ENCODE data around the gene EXO5. TPM values are rescaled to one million over a fixed set of nuclear protein-coding genes. Genes with fewer than 3 reads are reported as not detected.
"Not testable (repeated sequence)": the region's sequence is repeated elsewhere in the genome, so short reads cannot be mapped to it uniquely, and the experiment has no call there.

EXO5 gene
- total RNA-seq, 1 donor from 2014 or later, result 5.7 TPM

DNA sequence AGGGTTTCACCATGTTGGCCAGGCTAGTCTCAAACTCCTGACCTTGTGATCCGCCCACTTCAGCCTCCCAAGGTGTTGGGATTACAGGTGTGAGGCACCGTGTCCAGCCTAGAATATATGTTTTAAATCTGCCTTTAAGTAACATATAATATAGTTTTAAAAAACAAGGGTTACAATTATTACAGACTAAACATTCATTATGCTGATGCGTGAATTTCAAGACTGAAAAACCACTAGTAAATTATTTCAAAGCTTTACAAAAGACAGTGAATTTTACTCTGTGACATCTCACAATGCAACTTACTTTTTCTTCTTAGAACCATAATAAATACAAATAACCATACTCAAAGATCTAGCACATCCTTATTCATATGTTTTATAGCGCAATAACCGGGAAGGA is 47.6 kb downstream of the EXO5 start:
- intact Hi-C loops (cut with DNase I), result no loop called here
- H3K36me3 ChIP-seq, result no peaks in the 10 kb centered on the region
- no peak for TF ChIP-seq CTCF (IDR thresholded peaks at IDR 0.05)
- H3K27me3 ChIP-seq, result no peaks in the 10 kb centered on the region
- no peaks in the 10 kb centered on the region for H3K9me3 ChIP-seq
- H3K27ac ChIP-seq, result no peak overlapping the region
- H3K4me3 ChIP-seq, result no peak overlapping the region
- DNase-seq (no peak), ATAC-seq (no peak)
- no peaks in the 10 kb centered on the region for H3K4me1 ChIP-seq

GRCh38 chr1:40558241-40558640 is 49.7 kb downstream of the EXO5 start:
- H3K4me1 ChIP-seq; H3K27me3 ChIP-seq; H3K9me3 ChIP-seq; intact Hi-C loops (cut with DNase I); H3K36me3 ChIP-seq; H3K27ac ChIP-seq; H3K4me3 ChIP-seq; DNase-seq; ATAC-seq: not testable (repeated sequence)

GRCh38 chr1:40562185-40562584 is 53.6 kb downstream of the EXO5 start:
- H3K4me1 ChIP-seq, result no peaks in the 10 kb centered on the region
- intact Hi-C loops (cut with DNase I), result no loop called here
- no peaks in the 10 kb centered on the region for H3K9me3 ChIP-seq
- DNase-seq (no peak), ATAC-seq (no peak)
- no peaks in the 10 kb centered on the region for H3K27me3 ChIP-seq
- no peak overlapping the region for H3K4me3 ChIP-seq
- no peaks in the 10 kb centered on the region for H3K36me3 ChIP-seq
- no peak for TF ChIP-seq CTCF (IDR thresholded peaks at IDR 0.05)
- no peak overlapping the region for H3K27ac ChIP-seq

- no peak for TF ChIP-seq CTCF (IDR thresholded peaks at IDR 0.05)
- H3K36me3 ChIP-seq, result no peaks in the 10 kb centered on the region
- no peaks in the 10 kb centered on the region for H3K27me3 ChIP-seq
- H3K4me1 ChIP-seq, result no peaks in the 10 kb centered on the region
- DNase-seq (no peak), ATAC-seq (no peak)
- no peaks in the 10 kb centered on the region for H3K9me3 ChIP-seq
- H3K27ac ChIP-seq, result no peak overlapping the region
- H3K4me3 ChIP-seq, result no peak overlapping the region
- intact Hi-C loops (cut with DNase I), result no loop called here
Measured at GRCh38 chr1:40563266-40563665, 54.7 kb downstream of the EXO5 start.

GRCh38 chr1:40564506-40564905 is 55.9 kb downstream of the EXO5 start:
- no peaks in the 10 kb centered on the region for H3K9me3 ChIP-seq
- ATAC-seq, result no peak
- H3K27me3 ChIP-seq, result no peaks in the 10 kb centered on the region
- H3K27ac ChIP-seq, result no peak overlapping the region
- no peak for TF ChIP-seq CTCF (IDR thresholded peaks at IDR 0.05)
- DNase-seq, result no peak
- H3K4me3 ChIP-seq, result no peak overlapping the region
- intact Hi-C loops (cut with DNase I), result no loop called here
- H3K4me1 ChIP-seq, result no peaks in the 10 kb centered on the region
- no peaks in the 10 kb centered on the region for H3K36me3 ChIP-seq

DNA sequence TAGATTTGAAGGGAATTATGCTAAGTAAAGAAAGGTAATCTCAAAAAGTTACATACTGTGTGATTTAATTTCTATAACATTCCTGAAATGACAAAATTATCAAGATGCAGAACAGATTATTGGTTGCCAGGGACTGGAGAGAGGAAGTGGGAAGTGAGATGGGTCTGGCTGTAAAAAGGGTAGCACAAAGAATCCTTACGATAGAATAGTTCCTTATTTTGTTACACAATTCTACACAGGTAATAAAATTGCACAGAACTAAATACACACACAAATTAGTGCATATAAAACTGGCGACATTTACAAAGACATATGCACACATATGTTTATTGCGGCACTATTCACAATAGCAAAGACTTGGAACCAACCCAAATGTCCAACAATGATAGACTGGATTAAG is 56.3 kb downstream of the EXO5 start:
- no peak for DNase-seq
- Histone ChIP-seq H3K9me3 (no peaks in the 10 kb centered on the region), H3K4me3 (no peak overlapping the region), H3K36me3 (no peaks in the 10 kb centered on the region), H3K27ac (no peak overlapping the region), H3K27me3 (no peaks in the 10 kb centered on the region), H3K4me1 (no peaks in the 10 kb centered on the region)
- no peak for TF ChIP-seq CTCF (IDR thresholded peaks at IDR 0.05)
- no peak for ATAC-seq
- intact Hi-C loops (cut with DNase I), result no loop called here

Other genes with a start within 250 kb of the EXO5 start
- 3.8 TPM for gene COL9A2, start 191.5 kb upstream of the EXO5 start, total RNA-seq
- 55.3 TPM for gene SMAP2, start 135.0 kb upstream of the EXO5 start, total RNA-seq
- 1.3 TPM for gene ZFP69B, start 58.3 kb upstream of the EXO5 start, total RNA-seq
- gene ZFP69, start 31.5 kb upstream of the EXO5 start, total RNA-seq, result 2.8 TPM
- gene ZNF684, start 22.9 kb downstream of the EXO5 start, total RNA-seq, result 4.7 TPM
- gene RIMS3, start 156.9 kb downstream of the EXO5 start, total RNA-seq, result 4.7 TPM
- 56.0 TPM for gene NFYC, start 182.9 kb downstream of the EXO5 start, total RNA-seq